ENCODE results near the gene KIF12. TPM values are rescaled to one million over a fixed set of nuclear protein-coding genes. Genes with fewer than 3 reads are reported as not detected.
A peak's percentile ranks its signal among the peaks of the same experiment; 100 is the strongest.

Gene KIF12
- total RNA-seq, 1 experiment from 2014 or later = 0.13 TPM

- no peak overlapping the region for H3K27ac ChIP-seq
- H3K36me3 ChIP-seq = no peaks in the 10 kb centered on the region
- H3K27me3 ChIP-seq (replicated peaks) = no peaks in the 10 kb centered on the region
- H3K4me3 ChIP-seq = no peak overlapping the region
- no peaks in the 10 kb centered on the region for H3K9me3 ChIP-seq (replicated peaks)
- H3K4me1 ChIP-seq (replicated peaks) = peaks cover 12% of the 10 kb centered on the region
- DNase-seq (ENCODE audit: low read depth in 1 of 2, low spot score in 2 of 2) = peak in 1 of 2 experiments; percentile 18
These were observed 18.2 kb downstream of the KIF12 start for GRCh38 chr9:114080773-114081440.

- Histone ChIP-seq H3K4me1 (replicated peaks) (peaks cover 12% of the 10 kb centered on the region), H3K27me3 (replicated peaks) (no peaks in the 10 kb centered on the region), H3K9me3 (replicated peaks) (no peaks in the 10 kb centered on the region), H3K36me3 (no peaks in the 10 kb centered on the region), H3K27ac (no peak overlapping the region), H3K4me3 (no peak overlapping the region)
- DNase-seq (ENCODE audit: low read depth in 1 of 2, low spot score in 2 of 2) = no peak
These were observed 18.8 kb downstream of the KIF12 start for GRCh38 chr9:114080195-114080772.

- Histone ChIP-seq H3K4me1 (replicated peaks) (peaks cover 3% of the 10 kb centered on the region), H3K36me3 (no peaks in the 10 kb centered on the region), H3K9me3 (replicated peaks) (no peaks in the 10 kb centered on the region)
These were observed 20.3 kb downstream of the KIF12 start for GRCh38 chr9:114078781-114079156.

GRCh38 chr9:114078021-114078780 lies 20.9 kb downstream of the KIF12 start, which contains the start of gene AMBP:
AMBP (minus strand) TSS chr9:114078300; CDS start chr9:114078209, 91 bp downstream.
- H3K27ac ChIP-seq = no peak within 1 kb of the TSS
- H3K9me3 ChIP-seq (replicated peaks) = no peaks in the 10 kb centered on the region
- no peak for DNase-seq (ENCODE audit: low read depth in 1 of 2, low spot score in 2 of 2)
- no peaks in the 10 kb centered on the region for H3K27me3 ChIP-seq (replicated peaks)
- no peak within 1 kb of the TSS for H3K4me3 ChIP-seq
- no peaks in the 10 kb centered on the region for H3K36me3 ChIP-seq
- no peaks in the 10 kb centered on the region for H3K4me1 ChIP-seq (replicated peaks)

More at GRCh38 chr9:114078781-114079156, 20.3 kb downstream of the KIF12 start:
- Histone ChIP-seq H3K27ac (no peak overlapping the region), H3K4me3 (no peak overlapping the region), H3K27me3 (replicated peaks) (no peaks in the 10 kb centered on the region)
- DNase-seq (ENCODE audit: low read depth in 1 of 2, low spot score in 2 of 2) = no peak

DNA sequence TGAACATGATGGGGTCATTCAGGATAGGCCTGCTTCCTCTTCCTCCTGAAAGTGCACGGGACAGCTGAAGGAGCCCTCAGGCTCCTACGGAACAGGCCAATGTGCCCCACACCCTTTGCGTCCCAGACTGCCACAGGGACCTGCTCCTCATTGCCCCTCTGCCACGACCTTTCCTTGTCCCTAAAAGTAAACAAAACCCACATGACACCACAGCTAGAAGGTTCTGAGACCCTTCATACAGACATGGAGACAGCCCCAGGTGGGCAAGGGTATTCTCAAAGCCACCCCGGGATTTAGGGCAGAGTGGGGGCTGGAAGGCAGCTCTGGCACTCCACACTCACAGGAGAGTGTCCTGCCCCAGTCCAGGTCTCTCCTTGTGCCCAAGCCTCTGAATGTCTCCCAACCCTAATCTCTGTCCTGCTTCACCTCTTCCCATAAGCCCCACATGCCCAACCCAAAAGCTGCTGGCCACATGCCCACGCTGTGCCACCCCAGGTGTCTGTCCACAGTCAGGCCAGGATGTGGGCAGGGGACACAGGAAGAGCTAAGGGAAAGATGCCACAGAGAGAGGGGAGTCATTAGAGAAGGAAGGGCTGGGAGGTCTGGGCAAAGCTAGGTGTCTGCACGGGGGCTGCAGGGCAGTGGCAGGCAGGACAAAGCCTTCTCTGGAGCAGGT lies 21.8 kb downstream of the KIF12 start:
- Histone ChIP-seq H3K27me3 (replicated peaks) (no peaks in the 10 kb centered on the region), H3K4me1 (replicated peaks) (no peaks in the 10 kb centered on the region), H3K4me3 (no peak overlapping the region), H3K9me3 (replicated peaks) (no peaks in the 10 kb centered on the region), H3K36me3 (no peaks in the 10 kb centered on the region), H3K27ac (no peak overlapping the region)
- no peak for DNase-seq (ENCODE audit: low read depth in 1 of 2, low spot score in 2 of 2)

DNA sequence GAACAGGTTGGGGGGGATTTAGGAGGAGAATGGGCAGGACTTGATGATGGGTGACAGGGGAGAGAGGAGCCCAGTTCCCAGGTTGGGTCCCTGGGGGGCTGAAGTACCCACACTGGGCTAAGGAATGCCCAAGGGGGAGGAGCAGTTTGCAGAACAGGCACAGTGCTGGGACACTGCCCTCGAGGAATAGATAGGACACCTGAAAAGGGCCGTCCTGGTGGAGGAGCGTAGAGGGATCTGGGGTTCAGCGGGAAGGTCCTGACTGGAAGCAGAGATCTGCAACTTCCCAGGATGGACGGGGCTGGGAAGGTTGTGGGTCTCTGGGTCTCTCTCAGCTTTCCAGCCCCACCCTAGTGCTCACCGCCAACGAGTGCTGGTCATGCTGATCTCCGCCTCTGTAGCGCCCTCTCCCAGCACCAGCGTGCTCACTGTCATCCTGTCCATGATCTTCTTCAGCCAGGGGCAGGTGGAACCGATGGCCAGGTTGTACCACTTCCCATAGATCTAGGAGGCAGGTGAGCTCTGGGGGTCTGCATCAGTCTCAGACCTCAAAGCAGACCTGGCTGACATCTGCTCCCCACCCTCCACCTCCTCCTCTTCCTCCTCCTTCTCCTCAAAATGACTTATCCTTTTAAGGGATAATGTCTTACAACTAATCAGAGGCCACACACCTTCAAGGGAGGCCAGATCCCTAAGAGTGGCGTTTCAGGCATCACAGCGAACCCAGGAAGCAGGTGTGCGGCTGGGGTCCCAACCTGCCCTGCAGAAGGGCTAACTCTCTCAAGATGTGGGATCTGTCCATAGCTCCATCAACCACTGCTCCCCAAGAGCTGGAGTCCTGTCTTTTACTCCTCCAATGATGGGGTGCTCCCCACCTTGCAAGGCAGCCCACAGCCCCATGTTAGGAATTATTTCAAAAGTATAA lies 22.6 kb downstream of the KIF12 start:
- no peaks in the 10 kb centered on the region for H3K4me1 ChIP-seq (replicated peaks)
- no peak overlapping the region for H3K4me3 ChIP-seq

DNA sequence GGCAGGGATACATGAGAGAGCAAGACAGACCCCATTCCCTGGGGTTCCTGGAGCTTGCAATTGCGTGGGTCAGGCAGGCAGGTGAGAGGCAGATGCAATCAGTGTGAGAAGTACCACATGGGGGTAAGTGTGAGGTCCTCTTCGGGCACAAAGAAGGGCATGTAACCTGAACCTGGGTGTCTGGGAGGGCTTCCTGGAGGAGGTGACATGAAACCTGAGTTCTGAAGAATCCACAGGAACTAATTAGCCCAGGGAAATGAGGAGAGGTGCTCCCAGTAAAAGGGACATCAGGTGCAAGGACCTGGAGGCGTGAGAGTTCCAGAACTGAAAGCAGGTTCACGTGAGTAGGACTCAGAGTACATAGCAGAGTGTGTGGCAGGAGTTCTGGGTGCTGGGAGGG lies 23.5 kb downstream of the KIF12 start:
- no peak overlapping the region for H3K4me3 ChIP-seq
- no peak overlapping the region for H3K27ac ChIP-seq
- no peak for DNase-seq (ENCODE audit: low read depth in 1 of 2, low spot score in 2 of 2)
- H3K9me3 ChIP-seq (replicated peaks) = no peaks in the 10 kb centered on the region
- H3K36me3 ChIP-seq = no peaks in the 10 kb centered on the region
- no peaks in the 10 kb centered on the region for H3K4me1 ChIP-seq (replicated peaks)
- H3K27me3 ChIP-seq (replicated peaks) = no peaks in the 10 kb centered on the region

More for the DNA sequence above, 22.6 kb downstream of the KIF12 start:
- H3K36me3 ChIP-seq = no peaks in the 10 kb centered on the region
- no peaks in the 10 kb centered on the region for H3K9me3 ChIP-seq (replicated peaks)
- H3K27ac ChIP-seq = no peak overlapping the region
- no peak for DNase-seq (ENCODE audit: low read depth in 1 of 2, low spot score in 2 of 2)
- no peaks in the 10 kb centered on the region for H3K27me3 ChIP-seq (replicated peaks)

DNA sequence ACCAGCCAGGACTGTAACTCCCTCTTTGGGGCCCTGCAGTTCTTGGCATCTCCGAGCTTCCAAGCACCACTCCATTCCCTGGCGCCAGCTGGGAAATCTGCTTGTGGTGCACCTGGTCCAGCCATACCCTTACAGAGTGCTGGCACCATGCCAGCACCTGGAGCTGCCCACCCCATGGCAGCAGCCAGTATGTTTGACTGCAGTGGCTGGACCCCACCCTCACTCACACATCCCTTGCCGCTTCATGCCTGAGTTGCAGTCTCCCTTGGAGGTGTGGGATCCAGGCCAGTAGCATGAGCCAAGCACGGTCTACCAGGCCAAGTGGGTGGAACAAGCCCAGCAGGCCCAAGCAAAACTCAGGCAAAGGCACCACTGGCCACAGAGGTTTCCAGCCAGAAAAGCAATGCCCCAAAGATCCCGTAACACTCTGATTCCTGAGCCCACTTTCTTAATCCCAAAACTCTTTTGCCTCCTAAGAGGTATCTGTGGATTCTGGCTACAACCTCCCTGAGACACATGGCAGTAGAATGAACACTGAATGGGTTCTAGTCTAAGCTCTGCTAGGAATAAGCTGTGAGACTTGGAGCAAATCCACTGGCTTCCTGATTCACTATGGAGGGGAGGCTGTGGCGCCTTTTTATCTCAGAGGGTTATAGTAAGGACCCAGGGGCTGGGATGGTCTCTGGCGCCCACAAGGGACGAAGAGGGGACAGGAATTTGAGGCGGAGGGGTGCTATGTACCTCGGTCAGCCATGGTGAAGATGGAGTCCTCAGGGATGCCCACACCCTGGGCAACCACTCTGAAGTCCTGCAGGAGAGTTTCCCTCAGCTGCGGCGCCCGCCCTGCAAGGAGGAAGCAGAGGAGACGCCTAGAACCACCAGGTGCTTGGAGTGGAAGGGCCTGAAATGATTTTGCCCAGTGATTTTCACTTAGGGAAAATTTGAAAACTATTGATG lies 26.6 kb downstream of the KIF12 start:
- no peaks in the 10 kb centered on the region for H3K27me3 ChIP-seq (replicated peaks)
- H3K36me3 ChIP-seq = no peaks in the 10 kb centered on the region
- H3K9me3 ChIP-seq (replicated peaks) = no peaks in the 10 kb centered on the region
- no peak for DNase-seq (ENCODE audit: low read depth in 1 of 2, low spot score in 2 of 2)
- H3K4me3 ChIP-seq = no peak overlapping the region
- H3K4me1 ChIP-seq (replicated peaks) = no peaks in the 10 kb centered on the region
- no peak overlapping the region for H3K27ac ChIP-seq

GRCh38 chr9:114071197-114071795 lies 27.8 kb downstream of the KIF12 start:
- no peaks in the 10 kb centered on the region for H3K4me1 ChIP-seq (replicated peaks)
- DNase-seq (ENCODE audit: low read depth in 1 of 2, low spot score in 2 of 2) = no peak
- H3K27me3 ChIP-seq (replicated peaks) = no peaks in the 10 kb centered on the region
- no peak overlapping the region for H3K4me3 ChIP-seq
- no peaks in the 10 kb centered on the region for H3K9me3 ChIP-seq (replicated peaks)
- H3K27ac ChIP-seq = no peak overlapping the region
- no peaks in the 10 kb centered on the region for H3K36me3 ChIP-seq

GRCh38 chr9:114070188-114071103 lies 28.6 kb downstream of the KIF12 start:
- Histone ChIP-seq H3K4me3 (no peak overlapping the region), H3K9me3 (replicated peaks) (no peaks in the 10 kb centered on the region), H3K27ac (no peak overlapping the region), H3K36me3 (no peaks in the 10 kb centered on the region), H3K27me3 (replicated peaks) (no peaks in the 10 kb centered on the region), H3K4me1 (replicated peaks) (no peaks in the 10 kb centered on the region)
- no peak for DNase-seq (ENCODE audit: low read depth in 1 of 2, low spot score in 2 of 2)

DNA sequence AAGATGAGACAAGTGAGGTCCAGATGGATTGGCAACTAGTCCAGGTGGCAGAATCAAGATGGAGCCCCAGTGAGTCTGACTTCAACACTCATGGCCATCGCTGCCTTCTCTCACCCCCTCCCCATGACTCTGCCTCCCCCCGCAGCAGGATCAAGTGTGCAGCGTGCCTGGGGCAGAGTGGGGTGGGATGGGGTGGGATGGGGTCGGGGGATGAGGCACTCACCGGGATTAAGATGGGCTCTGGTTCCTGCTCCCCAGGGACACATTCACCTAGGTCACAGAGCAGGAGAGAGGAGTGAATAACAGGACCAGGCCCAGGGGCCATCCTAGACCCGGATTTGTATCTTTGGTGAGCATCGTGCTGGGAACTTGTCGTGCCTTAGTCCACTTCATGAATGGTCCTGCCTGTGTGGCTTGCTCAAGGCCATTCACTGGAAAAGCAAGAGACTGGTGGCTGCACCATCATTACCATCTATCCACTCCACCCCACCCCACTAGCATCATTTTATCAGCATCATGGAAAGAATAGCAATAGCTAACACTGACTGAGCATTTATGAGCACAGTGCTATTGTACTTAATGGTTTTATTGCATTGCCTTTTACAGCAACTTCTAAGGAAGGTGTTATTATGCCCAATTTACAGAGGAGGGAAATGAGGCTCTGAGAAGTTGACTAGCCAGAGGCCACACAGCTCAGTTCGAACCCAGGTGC lies 29.5 kb downstream of the KIF12 start:
- no peaks in the 10 kb centered on the region for H3K4me1 ChIP-seq (replicated peaks)
- no peak overlapping the region for H3K4me3 ChIP-seq
- no peak for DNase-seq (ENCODE audit: low read depth in 1 of 2, low spot score in 2 of 2)
- H3K36me3 ChIP-seq = no peaks in the 10 kb centered on the region
- no peaks in the 10 kb centered on the region for H3K9me3 ChIP-seq (replicated peaks)
- H3K27ac ChIP-seq = no peak overlapping the region
- no peaks in the 10 kb centered on the region for H3K27me3 ChIP-seq (replicated peaks)
